Osteoblast (primary cell): ENCODE measurements around the gene MCC. TPM values are rescaled to one million over a fixed set of nuclear protein-coding genes. Genes with fewer than 3 reads are reported as not detected.

Experiments
- DNase-seq: peaks from one replicate; pipeline ENCODE4 v3.0.0; 2011; ENCODE audit warnings: low spot score, mixed read lengths; ENCODE audit not compliant: insufficient read length; ENCODE audit errors: missing footprints
- H2AFZ ChIP-seq: 2 replicates; pipeline ENCODE4 v1.6.0; 2011; ENCODE audit warnings: mild to moderate bottlenecking, low read length
- H3K27ac ChIP-seq: 2 replicates; pipeline ENCODE4 v1.5.1; 2011; ENCODE audit warnings: mild to moderate bottlenecking, low read depth, low read length, moderate library complexity
- H3K27me3 ChIP-seq: 2 replicates; pipeline ENCODE4 v1.6.0; 2012; ENCODE audit warnings: mild to moderate bottlenecking, control low read depth, inconsistent platforms, low read length, moderate library complexity; ENCODE audit not compliant: insufficient read depth
- H3K36me3 ChIP-seq: 2 replicates; pipeline ENCODE4 v1.5.1; 2011; ENCODE audit warnings: mild to moderate bottlenecking, low read length, control low read depth, moderate library complexity; ENCODE audit not compliant: insufficient read depth
- H3K4me1 ChIP-seq: 2 replicates; pipeline ENCODE4 v1.5.1; 2011; ENCODE audit warnings: mild to moderate bottlenecking, low read length, control low read depth, moderate library complexity; ENCODE audit not compliant: insufficient read depth
- H3K4me2 ChIP-seq: 2 replicates; pipeline ENCODE4 v1.6.0; 2011; ENCODE audit warnings: mild to moderate bottlenecking, low read length; ENCODE audit not compliant: insufficient read depth
- H3K4me3 ChIP-seq: fragments of 200-600 bp; sonication (generic); 3 replicates; pipeline ENCODE4 v1.5.1; 2012; ENCODE audit warnings: mild to moderate bottlenecking, low read length, inconsistent platforms; ENCODE audit not compliant: insufficient read depth
- H3K79me2 ChIP-seq: 2 replicates; pipeline ENCODE4 v1.6.0; 2012; ENCODE audit warnings: mild to moderate bottlenecking, low read length, control low read depth, inconsistent platforms; ENCODE audit not compliant: insufficient read depth
- H3K9me3 ChIP-seq: 2 replicates; pipeline ENCODE4 v1.5.1; 2011; ENCODE audit warnings: low read depth, low read length, control low read depth
- H4K20me1 ChIP-seq: 2 replicates; pipeline ENCODE4 v1.6.0; 2012; ENCODE audit warnings: mild to moderate bottlenecking, low read length, control low read depth; ENCODE audit not compliant: insufficient read depth
- total RNA-seq: library from RNA; depleted of rRNA; stranded (reverse); fragments of >200 nt; gene quantifications from 2 replicates; pipeline ENCODE4 v1.2.3, GENCODE V29; 2012
- TF ChIP-seq, protein P1 (sequence below): IDR thresholded peaks from 2 replicates; pipeline ENCODE4 v1.5.1; 2011; ENCODE audit warnings: mild to moderate bottlenecking, low read depth, low read length, moderate library complexity; ENCODE audit errors: extremely low read depth

The MCC gene
- total RNA-seq, 1 donor: 45.6 TPM

DNA sequence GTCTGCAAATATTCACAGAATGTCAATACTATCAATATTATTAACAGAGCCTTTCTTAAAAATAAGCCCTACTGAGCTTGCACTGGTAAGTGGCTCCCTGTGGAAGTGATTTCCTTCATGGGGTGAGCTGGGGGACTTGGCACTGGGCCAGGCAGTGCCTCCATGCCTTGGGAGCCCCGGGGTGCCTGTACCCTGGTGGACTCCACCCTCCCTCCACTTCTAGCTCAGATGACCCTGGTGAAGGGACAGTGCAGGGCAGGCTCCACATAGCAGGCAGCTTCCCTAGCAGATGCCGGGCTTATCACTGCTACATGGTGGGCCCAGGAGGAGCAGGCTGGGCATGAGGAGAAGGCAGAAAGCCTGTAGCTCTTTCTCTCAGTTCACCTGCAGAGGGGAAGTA, 392.4 kb downstream of the MCC start:
- H3K9me3 ChIP-seq: no peaks in the 10 kb centered on the region
- no peak overlapping the region for H3K4me3 ChIP-seq
- H3K27ac ChIP-seq: no peak overlapping the region
- TF ChIP-seq, protein P1, sequence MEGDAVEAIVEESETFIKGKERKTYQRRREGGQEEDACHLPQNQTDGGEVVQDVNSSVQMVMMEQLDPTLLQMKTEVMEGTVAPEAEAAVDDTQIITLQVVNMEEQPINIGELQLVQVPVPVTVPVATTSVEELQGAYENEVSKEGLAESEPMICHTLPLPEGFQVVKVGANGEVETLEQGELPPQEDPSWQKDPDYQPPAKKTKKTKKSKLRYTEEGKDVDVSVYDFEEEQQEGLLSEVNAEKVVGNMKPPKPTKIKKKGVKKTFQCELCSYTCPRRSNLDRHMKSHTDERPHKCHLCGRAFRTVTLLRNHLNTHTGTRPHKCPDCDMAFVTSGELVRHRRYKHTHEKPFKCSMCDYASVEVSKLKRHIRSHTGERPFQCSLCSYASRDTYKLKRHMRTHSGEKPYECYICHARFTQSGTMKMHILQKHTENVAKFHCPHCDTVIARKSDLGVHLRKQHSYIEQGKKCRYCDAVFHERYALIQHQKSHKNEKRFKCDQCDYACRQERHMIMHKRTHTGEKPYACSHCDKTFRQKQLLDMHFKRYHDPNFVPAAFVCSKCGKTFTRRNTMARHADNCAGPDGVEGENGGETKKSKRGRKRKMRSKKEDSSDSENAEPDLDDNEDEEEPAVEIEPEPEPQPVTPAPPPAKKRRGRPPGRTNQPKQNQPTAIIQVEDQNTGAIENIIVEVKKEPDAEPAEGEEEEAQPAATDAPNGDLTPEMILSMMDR: no peak
- H3K27me3 ChIP-seq: no peaks in the 10 kb centered on the region
- DNase-seq: no peak
- H3K4me2 ChIP-seq: no peak overlapping the region
- no peaks in the 10 kb centered on the region for H3K4me1 ChIP-seq
- no peaks in the 10 kb centered on the region for H4K20me1 ChIP-seq
- H3K36me3 ChIP-seq: no peaks in the 10 kb centered on the region
- no peak overlapping the region for H2AFZ ChIP-seq
- H3K79me2 ChIP-seq: no peaks in the 10 kb centered on the region

GRCh38 chr5:113093558-113093957, 394.7 kb downstream of the MCC start:
- TF ChIP-seq, protein P1: no peak
- no peak overlapping the region for H3K4me2 ChIP-seq
- H3K9me3 ChIP-seq: no peaks in the 10 kb centered on the region
- H3K79me2 ChIP-seq: no peaks in the 10 kb centered on the region
- no peak overlapping the region for H2AFZ ChIP-seq
- DNase-seq: no peak
- no peak overlapping the region for H3K27ac ChIP-seq
- H3K36me3 ChIP-seq: no peaks in the 10 kb centered on the region
- H3K4me1 ChIP-seq: peaks cover 16% of the 10 kb centered on the region
- no peaks in the 10 kb centered on the region for H3K27me3 ChIP-seq
- H4K20me1 ChIP-seq: no peaks in the 10 kb centered on the region
- H3K4me3 ChIP-seq: no peak overlapping the region

- no peaks in the 10 kb centered on the region for H4K20me1 ChIP-seq
- no peaks in the 10 kb centered on the region for H3K9me3 ChIP-seq
- H3K27ac ChIP-seq: no peak overlapping the region
- TF ChIP-seq, protein P1: no peak
- H3K27me3 ChIP-seq: no peaks in the 10 kb centered on the region
- H3K4me3 ChIP-seq: no peak overlapping the region
- no peak overlapping the region for H3K4me2 ChIP-seq
- no peaks in the 10 kb centered on the region for H3K79me2 ChIP-seq
- DNase-seq: no peak
- H2AFZ ChIP-seq: no peak overlapping the region
- no peaks in the 10 kb centered on the region for H3K36me3 ChIP-seq
- H3K4me1 ChIP-seq: peaks cover 20% of the 10 kb centered on the region
Observed at GRCh38 chr5:113092683-113093082, 395.6 kb downstream of the MCC start.

DNA sequence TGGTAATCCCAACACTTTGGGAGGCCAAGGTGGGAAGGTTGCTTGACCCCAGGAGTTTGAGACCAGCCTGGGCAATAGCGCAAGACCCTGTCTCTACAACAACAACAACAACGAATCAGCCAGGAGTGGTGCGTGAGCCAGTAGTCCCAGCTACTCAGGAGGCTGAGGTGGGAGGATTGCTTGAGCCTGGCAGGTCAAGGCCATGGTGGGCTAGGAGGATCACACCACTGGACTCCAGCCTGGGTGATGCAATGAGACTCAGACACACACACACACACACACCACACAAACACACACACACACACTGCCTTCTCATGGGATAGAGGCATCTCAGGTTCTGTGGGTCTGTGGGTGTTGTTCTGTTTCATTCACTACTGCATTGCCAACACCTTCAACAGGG, 396.6 kb downstream of the MCC start:
- H3K27ac ChIP-seq: no peak overlapping the region
- H3K4me3 ChIP-seq: no peak overlapping the region
- H3K4me2 ChIP-seq: no peak overlapping the region
- H2AFZ ChIP-seq: no peak overlapping the region
- TF ChIP-seq, protein P1: no peak
- H3K36me3 ChIP-seq: no peaks in the 10 kb centered on the region
- no peaks in the 10 kb centered on the region for H3K9me3 ChIP-seq
- H3K79me2 ChIP-seq: no peaks in the 10 kb centered on the region
- H3K4me1 ChIP-seq: peaks cover 20% of the 10 kb centered on the region
- no peaks in the 10 kb centered on the region for H4K20me1 ChIP-seq
- no peaks in the 10 kb centered on the region for H3K27me3 ChIP-seq
- DNase-seq: no peak
